Measurements from ENCODE around the gene PAX4.

The PAX4 gene

DNA sequence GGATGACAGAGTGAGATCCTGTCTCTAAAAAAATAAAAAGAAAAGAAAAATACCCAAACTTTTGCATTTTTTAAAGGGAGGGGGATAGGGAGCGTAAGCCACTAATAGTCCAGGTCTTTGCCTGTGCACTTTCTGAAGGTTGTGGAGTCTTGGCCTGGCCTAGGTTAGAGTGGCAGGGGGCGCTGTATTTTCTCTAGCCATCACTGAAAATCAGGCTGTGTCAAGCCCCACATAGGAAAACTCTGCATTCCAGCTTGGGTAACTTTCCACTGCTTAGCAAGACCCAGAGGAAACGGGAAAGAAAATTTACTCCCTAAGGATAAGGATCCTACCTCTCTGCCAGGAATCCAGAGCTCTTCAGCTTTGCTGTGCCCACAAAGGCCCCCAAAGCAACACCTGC is 10.5 kb upstream of the PAX4 start:
- TF ChIP-seq CTCF (IDR thresholded peaks at IDR 0.05; ENCODE audit: low read depth, low read length) (peak; percentile 22; the same call in 1 of the 2 replicates), EZH2phosphoT487 (IDR thresholded peaks at IDR 0.05; ENCODE audit: low read depth) (no peak)

DNA sequence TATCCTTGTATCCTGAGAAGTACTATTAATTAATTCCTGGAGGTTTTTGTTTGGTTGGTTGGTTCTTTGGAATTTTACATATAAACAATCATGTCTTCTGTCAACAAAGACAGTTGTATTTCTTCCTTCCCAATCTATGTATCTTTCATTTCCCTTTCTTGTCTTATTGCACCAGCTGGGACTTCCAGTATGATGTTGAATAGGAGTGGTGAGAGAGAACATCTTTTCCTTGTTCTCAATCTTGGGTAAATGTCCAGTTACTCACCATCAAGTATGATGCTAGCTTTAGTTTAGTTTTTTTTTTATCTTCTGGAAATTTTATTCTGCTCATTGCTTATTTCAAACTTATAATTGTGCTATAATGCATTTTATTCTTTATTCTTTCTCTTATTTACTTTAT is 7.4 kb upstream of the PAX4 start:
- no peaks in the 10 kb centered on the region for H3K4me1 ChIP-seq (ENCODE audit: low read length)
- no peak overlapping the region for H3K9ac ChIP-seq (ENCODE audit: low read length)
- no peaks in the 10 kb centered on the region for H3K9me3 ChIP-seq (ENCODE audit: insufficient read depth, low read length)
- H2AFZ ChIP-seq (ENCODE audit: low read depth, low read length): no peak overlapping the region
- H3K79me2 ChIP-seq (ENCODE audit: low read length): no peaks in the 10 kb centered on the region
- H4K20me1 ChIP-seq (ENCODE audit: insufficient read depth, low read length): no peaks in the 10 kb centered on the region
- no peak overlapping the region for H3K4me2 ChIP-seq (ENCODE audit: low read length)
- H3K4me3 ChIP-seq (ENCODE audit: low read length): no peak overlapping the region
- peaks cover 5% of the 10 kb centered on the region; the same call in 1 of the 2 replicates for H3K27me3 ChIP-seq (ENCODE audit: low read depth, low read length)
- no peak for TF ChIP-seq CTCF (IDR thresholded peaks at IDR 0.05; ENCODE audit: low read depth, low read length)
- no peak overlapping the region for H3K27ac ChIP-seq (ENCODE audit: low read length)
- H3K36me3 ChIP-seq (replicated peaks; ENCODE audit: low read depth, low read length): no peaks in the 10 kb centered on the region

More for the DNA sequence above, 10.5 kb upstream of the PAX4 start:
- Histone ChIP-seq H3K27ac (ENCODE audit: low read length) (no peak overlapping the region), H3K79me2 (ENCODE audit: low read length) (no peaks in the 10 kb centered on the region), H3K9ac (ENCODE audit: low read length) (no peak overlapping the region), H3K9me3 (ENCODE audit: insufficient read depth, low read length) (no peaks in the 10 kb centered on the region), H3K4me3 (ENCODE audit: low read length) (no peak overlapping the region), H3K27me3 (ENCODE audit: low read depth, low read length) (peaks cover 5% of the 10 kb centered on the region; the same call in 1 of the 2 replicates), H3K4me1 (ENCODE audit: low read length) (no peaks in the 10 kb centered on the region), H2AFZ (ENCODE audit: low read depth, low read length) (no peak overlapping the region), H4K20me1 (ENCODE audit: insufficient read depth, low read length) (no peaks in the 10 kb centered on the region), H3K4me2 (ENCODE audit: low read length) (no peak overlapping the region), H3K36me3 (replicated peaks; ENCODE audit: low read depth, low read length) (no peaks in the 10 kb centered on the region)

- H4K20me1 ChIP-seq (ENCODE audit: insufficient read depth, low read length): no peaks in the 10 kb centered on the region
- no peaks in the 10 kb centered on the region for H3K4me1 ChIP-seq (ENCODE audit: low read length)
- H3K9ac ChIP-seq (ENCODE audit: low read length): no peak overlapping the region
- no peaks in the 10 kb centered on the region for H3K36me3 ChIP-seq (replicated peaks; ENCODE audit: low read depth, low read length)
- no peak for TF ChIP-seq EZH2phosphoT487 (IDR thresholded peaks at IDR 0.05; ENCODE audit: low read depth)
- TF ChIP-seq CTCF (IDR thresholded peaks at IDR 0.05; ENCODE audit: low read depth, low read length): no peak
- no peaks in the 10 kb centered on the region for H3K79me2 ChIP-seq (ENCODE audit: low read length)
- H3K4me2 ChIP-seq (ENCODE audit: low read length): peak overlapping the region; percentile 51
- H3K27ac ChIP-seq (ENCODE audit: low read length): no peak overlapping the region
- no peaks in the 10 kb centered on the region for H3K9me3 ChIP-seq (ENCODE audit: insufficient read depth, low read length)
- H3K27me3 ChIP-seq (ENCODE audit: low read depth, low read length): peaks cover 39% of the 10 kb centered on the region
- peak overlapping the region; percentile 65; the same call in 1 of the 2 replicates for H2AFZ ChIP-seq (ENCODE audit: low read depth, low read length)
- peak overlapping the region; percentile 36; the same call in 1 of the 2 replicates for H3K4me3 ChIP-seq (ENCODE audit: low read length)
Observed at GRCh38 chr7:127620406-127621233, 2.7 kb upstream of the PAX4 start.

DNA sequence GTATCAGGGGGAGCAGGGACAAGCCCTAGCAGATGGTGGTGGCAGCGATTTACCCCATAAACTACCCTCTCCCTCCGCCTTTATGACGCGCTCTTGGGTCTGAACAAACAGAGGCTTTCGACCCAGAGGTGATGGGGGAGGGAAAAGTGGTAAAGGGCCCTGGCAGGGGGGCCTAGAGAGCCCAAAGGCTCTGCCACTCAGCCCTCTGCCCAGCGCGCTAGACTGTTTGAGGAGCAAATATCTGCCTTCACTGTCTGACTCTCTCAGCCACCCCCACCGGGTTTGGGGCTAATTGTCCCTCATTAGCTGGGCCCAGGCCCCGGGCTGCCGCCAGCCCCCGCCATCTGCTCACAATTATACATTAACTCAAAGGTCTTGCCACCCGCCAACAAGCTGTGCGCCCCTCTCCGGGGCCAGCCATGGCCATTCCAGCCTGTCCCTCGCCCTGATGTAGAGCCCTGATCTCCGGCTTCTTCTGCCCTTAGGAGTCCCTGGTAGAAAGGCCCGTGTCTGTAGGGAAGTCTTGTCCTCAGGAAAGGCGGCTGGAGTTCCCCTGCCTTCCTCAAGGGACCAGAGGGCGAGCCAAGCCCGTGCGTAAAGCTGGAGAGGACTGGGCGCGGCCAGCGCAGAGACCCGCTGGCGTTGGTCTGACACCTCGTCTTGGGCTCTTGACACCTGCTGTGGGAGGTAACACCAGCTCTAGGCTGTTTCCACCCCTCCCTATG is 1.9 kb upstream of the PAX4 start:
- no peaks in the 10 kb centered on the region for H4K20me1 ChIP-seq (ENCODE audit: insufficient read depth, low read length)
- no peaks in the 10 kb centered on the region for H3K9me3 ChIP-seq (ENCODE audit: insufficient read depth, low read length)
- H3K4me3 ChIP-seq (ENCODE audit: low read length): no peak overlapping the region
- no peaks in the 10 kb centered on the region for H3K36me3 ChIP-seq (replicated peaks; ENCODE audit: low read depth, low read length)
- H3K9ac ChIP-seq (ENCODE audit: low read length): no peak overlapping the region
- TF ChIP-seq EZH2phosphoT487 (IDR thresholded peaks at IDR 0.05; ENCODE audit: low read depth) (no peak), CTCF (IDR thresholded peaks at IDR 0.05; ENCODE audit: low read depth, low read length) (no peak)
- no peak overlapping the region for H2AFZ ChIP-seq (ENCODE audit: low read depth, low read length)
- peaks cover 44% of the 10 kb centered on the region for H3K27me3 ChIP-seq (ENCODE audit: low read depth, low read length)
- no peaks in the 10 kb centered on the region for H3K79me2 ChIP-seq (ENCODE audit: low read length)
- H3K27ac ChIP-seq (ENCODE audit: low read length): no peak overlapping the region
- no peak overlapping the region for H3K4me2 ChIP-seq (ENCODE audit: low read length)
- no peaks in the 10 kb centered on the region for H3K4me1 ChIP-seq (ENCODE audit: low read length)

All from OCI-LY3 (cell line).